NOMO-1 treated with DMSO at 0.1 percent for 48 hours (cell line): Measurements from ENCODE around the gene SNX15.
A peak's percentile ranks its signal among the peaks of the same experiment; 100 is the strongest.
"Not testable (repeated sequence)": the region's sequence is repeated elsewhere in the genome, so short reads cannot be mapped to it uniquely, and the experiment has no call there.

Experiments used
- DNase-seq: peaks from one replicate; lab custom pipeline; 2025; ENCODE audit not compliant: unreplicated experiment; lab: John Stamatoyannopoulos, UW

Gene SNX15

GRCh38 chr11:65027213-65028067 lies at the start of gene SNX15:
Gene SNX15 (plus strand): TSS chr11:65027439. CDS start chr11:65027538, 99 bp downstream.
- DNase-seq = peak; percentile 96

DNA sequence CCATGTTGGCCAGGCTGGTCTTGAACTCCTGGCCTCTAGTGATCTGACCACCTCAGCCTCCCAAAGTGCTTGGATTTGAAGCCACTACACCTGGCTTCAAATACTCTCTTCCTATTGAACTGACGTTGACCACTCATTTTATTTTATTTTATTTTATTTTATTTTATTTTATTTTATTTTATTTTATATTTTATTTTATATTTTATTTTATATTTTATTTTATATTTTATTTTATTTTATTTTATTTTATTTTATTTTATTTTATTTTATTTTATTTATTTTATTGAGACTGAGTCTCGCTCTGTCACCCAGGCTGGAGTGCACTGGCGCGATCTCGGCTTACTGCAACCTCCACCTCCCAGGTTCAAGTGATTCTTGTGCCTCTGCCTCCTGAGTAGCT lies 43.9 kb upstream of the SNX15 start:
- DNase-seq = not testable (repeated sequence)

GRCh38 chr11:64987998-64988854 lies 39.0 kb upstream of the SNX15 start:
- peak; percentile 7 for DNase-seq

DNA sequence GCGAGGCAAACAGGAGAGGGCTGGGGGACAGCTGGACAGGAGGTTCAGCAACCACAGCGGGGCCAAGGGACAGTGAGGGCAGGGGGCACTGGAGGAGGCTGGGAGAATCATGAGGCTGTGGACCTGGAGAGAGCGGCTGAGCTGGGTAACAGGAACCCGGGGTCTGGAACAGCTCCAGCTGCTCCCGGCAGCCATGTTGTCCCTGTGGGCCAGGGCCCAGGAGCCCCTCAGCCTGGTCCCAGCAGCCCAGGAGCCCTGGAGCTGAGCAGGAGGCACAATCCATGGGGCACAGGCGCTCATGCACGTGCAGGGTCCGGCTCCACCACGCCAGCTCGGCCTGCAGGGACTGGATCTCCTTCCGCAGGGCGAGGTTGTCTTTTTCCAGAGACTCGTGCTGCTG lies 37.8 kb upstream of the SNX15 start:
- DNase-seq = no peak

GRCh38 chr11:64990222-64990923 lies 36.9 kb upstream of the SNX15 start:
- peak; percentile 49 for DNase-seq

DNA sequence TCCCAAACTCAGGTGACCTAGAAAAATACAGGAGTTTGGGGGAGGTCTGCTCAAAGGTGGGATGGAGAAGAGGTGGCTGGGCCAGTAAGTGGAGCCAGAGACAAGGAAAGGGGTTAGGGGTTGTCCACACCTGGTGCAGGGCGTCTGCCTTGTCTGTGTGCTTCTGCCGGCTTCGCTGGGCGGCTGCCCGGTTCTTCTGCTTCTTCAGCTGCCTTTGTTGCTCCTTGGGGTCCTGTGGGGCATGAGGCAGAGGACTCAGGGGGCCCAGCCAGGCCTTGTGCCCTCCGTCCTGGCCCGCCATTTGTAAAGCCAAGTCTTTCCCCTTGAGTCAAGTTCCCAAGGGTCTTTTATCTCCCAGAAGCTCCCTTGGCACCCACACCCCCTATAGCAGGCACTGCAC lies 32.9 kb upstream of the SNX15 start:
- no peak for DNase-seq

DNA sequence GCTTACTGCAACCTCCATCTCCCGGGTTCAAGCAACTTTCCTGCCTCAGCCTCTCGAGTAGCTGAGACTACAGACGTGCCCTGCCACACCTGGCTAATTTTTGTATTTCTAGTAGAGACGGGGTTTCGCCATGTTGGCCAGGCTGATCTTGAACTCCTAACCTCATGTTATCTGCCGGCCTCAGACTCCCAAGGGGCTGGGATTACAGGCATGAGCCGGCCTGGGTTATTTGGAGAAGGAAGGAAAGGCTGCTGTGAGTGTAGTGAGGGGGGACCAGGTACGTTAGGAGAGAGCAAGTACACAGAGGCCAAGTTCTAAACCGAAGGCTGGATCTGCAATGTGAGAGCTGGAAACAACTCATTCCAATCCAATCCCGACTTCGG lies 30.9 kb upstream of the SNX15 start:
- DNase-seq = no peak

DNA sequence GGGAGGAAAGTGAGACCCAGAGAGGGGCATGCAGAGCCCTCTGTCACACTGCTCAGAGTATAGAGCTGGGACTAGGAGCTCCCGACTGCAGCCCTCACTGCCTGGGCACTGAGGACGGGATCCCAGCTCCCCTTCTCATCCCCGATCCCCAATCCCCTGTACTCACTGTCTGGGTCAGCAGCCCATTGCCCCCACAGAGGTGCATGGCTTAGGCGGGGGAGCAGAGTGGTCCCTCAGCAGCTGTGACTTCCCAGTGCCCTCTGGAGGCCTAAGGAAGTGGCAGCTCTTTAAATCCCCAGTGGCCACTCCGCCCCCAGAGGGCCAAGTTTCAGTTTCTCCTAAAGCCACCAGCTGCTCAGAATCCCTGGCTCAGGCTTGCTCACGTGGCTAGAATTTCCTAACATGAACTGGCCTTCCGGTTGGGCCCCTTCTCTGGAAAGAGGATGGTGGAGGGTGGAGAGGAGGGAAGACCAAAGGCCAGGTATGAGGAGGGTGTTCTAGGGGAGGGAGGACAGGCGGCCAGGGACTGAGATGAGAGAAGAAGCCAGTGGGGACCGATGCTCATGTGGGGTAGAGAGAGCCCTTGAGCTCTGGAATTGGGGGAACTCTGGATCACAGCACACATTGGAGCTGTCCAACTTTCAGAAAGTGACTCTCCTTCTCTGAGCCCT lies 30.4 kb upstream of the SNX15 start, which contains the start of gene BATF2:
Gene BATF2, minus strand, starts transcription at position 262 of the 671 bp plus-strand sequence. Its CDS starts 57 bp downstream, at position 205.
- peak; percentile 66 for DNase-seq

DNA sequence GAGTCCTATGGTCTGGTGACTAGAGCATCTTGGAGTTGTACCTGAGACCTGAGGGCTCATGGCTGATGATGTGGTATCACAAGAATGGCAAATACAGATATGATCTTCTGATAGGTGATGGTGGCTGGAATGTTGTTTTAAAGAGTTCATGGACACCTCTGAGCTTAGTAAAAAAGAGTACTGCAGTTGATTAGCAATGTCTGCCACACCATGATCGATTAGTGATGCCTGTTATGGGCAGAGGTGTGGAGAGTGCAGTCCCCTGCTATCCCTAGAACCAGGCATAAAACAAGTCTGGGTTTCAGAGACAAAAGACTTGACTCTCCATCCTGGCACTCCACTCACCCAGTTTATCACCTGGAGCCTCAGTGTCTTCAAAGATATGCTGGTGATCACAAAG lies 29.1 kb upstream of the SNX15 start:
- no peak for DNase-seq

- no peak for DNase-seq
Observed at GRCh38 chr11:64998690-64999431, 28.4 kb upstream of the SNX15 start.

GRCh38 chr11:64999478-64999877 lies 27.8 kb upstream of the SNX15 start:
- DNase-seq = no peak

GRCh38 chr11:65002706-65003105 lies 24.5 kb upstream of the SNX15 start:
- DNase-seq = no peak

- DNase-seq = no peak
Observed at GRCh38 chr11:65003282-65003681, 24.0 kb upstream of the SNX15 start.

DNA sequence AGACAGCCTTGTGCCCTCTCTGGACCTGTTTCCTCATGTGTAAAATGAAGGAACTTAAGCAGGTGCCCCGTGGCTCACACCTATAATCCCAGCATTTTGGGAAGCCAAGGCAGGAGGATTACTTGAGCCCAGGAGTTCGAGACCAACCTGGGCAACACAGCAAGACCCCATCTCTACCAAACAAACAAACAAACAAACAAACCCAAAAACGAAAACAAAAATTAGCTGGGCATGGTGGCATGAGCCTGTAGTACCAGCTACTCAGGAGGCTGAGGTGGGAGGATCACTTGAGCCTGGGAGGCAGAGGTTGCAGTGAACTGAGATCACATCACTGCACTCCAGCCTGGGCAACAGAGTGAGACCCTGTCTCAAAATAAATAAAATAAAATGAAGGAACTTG lies 23.3 kb upstream of the SNX15 start:
- DNase-seq = not testable (repeated sequence)

- DNase-seq = no peak
Observed at GRCh38 chr11:65008016-65008415, 19.2 kb upstream of the SNX15 start.

- no peak for DNase-seq
Observed at GRCh38 chr11:65008873-65009272, 18.4 kb upstream of the SNX15 start.

DNA sequence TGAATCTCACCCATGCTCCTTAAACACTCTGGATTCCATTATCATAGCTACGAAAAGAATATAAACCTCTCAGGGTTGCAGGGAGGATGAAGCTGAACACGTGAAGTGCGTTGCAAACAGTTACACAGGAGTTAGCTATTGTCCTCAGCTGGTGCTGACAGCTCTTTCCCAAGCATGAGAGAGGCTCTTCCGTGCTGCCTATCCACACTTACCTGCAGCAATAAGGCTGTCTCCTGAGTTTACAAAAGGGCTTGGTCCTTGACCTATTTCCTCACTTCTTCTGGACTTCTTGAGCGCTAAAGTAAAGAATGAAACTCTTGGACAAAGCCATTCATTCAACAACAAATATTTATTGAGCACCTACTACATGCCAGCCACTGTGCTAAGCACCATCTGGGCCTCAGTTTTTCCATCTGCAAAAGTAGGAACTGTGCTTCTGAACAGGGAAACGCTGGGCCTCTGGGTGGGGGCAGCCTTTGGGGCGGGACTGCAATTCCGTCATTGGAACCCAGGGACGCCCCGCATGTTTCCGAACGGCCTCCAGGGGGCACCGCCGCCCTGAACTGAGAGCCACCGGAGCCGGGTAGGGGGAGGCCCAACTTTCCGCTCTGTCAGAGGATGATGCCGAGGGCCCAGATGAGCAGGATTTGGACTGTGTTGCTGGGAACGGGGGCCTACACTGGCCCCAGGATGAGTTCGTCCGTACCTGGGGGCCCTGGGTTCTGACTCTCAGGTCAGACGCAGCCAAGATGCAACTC lies 13.9 kb upstream of the SNX15 start:
- DNase-seq = peak; percentile 93

- peak; percentile 74 for DNase-seq
Observed at GRCh38 chr11:65013888-65014725, 13.1 kb upstream of the SNX15 start, which contains the start of gene ARL2. Gene ARL2 (plus strand): TSS chr11:65014160. CDS start chr11:65014208, 48 bp downstream.
